Right cardiac atrium (tissue), 5 donors: ENCODE results near the gene CUL4A. TPM values are rescaled to one million over a fixed set of nuclear protein-coding genes. Genes with fewer than 3 reads are reported as not detected.

Experiments used
- ATAC-seq, 2 donors: fragments of 200-7000 bp; cut with Tn5 transposase; one replicate each; pipeline versions ENCODE4 v1.8.0 to v1.9.1; 2020; ENCODE audit warnings: moderate library complexity in 2 of 2, mild to moderate bottlenecking in 1 of 2
- DNase-seq, 3 donors: peaks; one replicate each; pipeline ENCODE4 v3.0.0-alpha.2; 2020
- H3K27ac ChIP-seq: one replicate; pipeline ENCODE4 v1.5.1; 2013; ENCODE audit warnings: mild to moderate bottlenecking, low read length, control low read depth, moderate library complexity
- H3K27me3 ChIP-seq: one replicate; pipeline ENCODE4 v1.6.1; 2013; ENCODE audit not compliant: control insufficient read depth, insufficient read depth
- H3K4me1 ChIP-seq: one replicate; pipeline ENCODE4 v1.6.1; 2013; ENCODE audit warnings: low read length; ENCODE audit not compliant: control insufficient read depth, insufficient read depth
- H3K4me3 ChIP-seq: one replicate; pipeline ENCODE4 v1.5.1; 2013; ENCODE audit warnings: low read length, control low read depth
- H3K9me3 ChIP-seq: one replicate; pipeline ENCODE4 v1.6.1; 2013; ENCODE audit warnings: low read length; ENCODE audit not compliant: control insufficient read depth
- WGBS: extraction: QIAGEN DNeasy Blood & Tissue Kit; methylation state at CpG from one replicate; pipeline ENCODE4 v1.1.7; 2013; 5-methylcytosine and 5-hydroxymethylcytosine counted together
- intact Hi-C, 4 donors: fragments of 100-400 bp; cut with DNase I; formaldehyde crosslinking; loops; one replicate each; pipeline versions ENCODE4 v1.11.0 to v1.14.0; 2022 to 2023
- polyA plus RNA-seq: library from polyadenylated mRNA; stranded (reverse); fragments of 200-250 nt; gene quantifications from one replicate; pipeline ENCODE4 v1.2.3, GENCODE V29; 2013
- total RNA-seq, 4 donors: library from RNA; stranded (reverse); fragmentation: NEBNext Ultra II Directional; extraction: Animal tissue kit (Norgen Biotek cat#: 25700); gene quantifications; one replicate each; pipeline ENCODE4 v1.2.1, GENCODE V29; 2021
- donor health status: healthy with polysubstance abuse.
- donor health status: DM: no; HTN: yes; CAD: no.
- donor health status: DM: no; HTN: no; CAD: no.
- donor health status: DM: no; HTN: yes; CAD: no; lungs with severe emphysema.
- donor health status: DM: yes; HTN: yes; CAD: no.

CUL4A gene
- total and polyA plus RNA-seq, 5 donors, result 53.1 to 113 (median 97.8) TPM

DNA sequence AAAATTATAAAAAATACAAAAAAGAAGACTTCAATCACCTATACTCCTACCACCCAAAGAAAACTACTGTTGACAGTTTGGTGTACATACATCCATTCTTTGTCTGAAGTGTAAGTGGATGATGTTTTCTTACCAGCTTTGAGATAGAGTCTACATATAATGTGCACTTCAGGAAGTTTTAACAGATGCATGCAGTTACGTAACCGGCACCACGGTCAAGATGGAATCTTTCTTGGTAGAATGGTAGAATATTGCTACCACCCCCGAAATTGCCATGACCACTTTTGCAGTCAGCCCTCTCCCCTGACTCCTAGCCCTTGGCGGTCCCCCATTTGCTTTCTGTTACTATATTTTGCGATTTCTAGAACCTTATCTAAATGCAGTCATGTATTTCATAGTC, 1.4 kb downstream of the CUL4A start:
- intact Hi-C loops, result no loop called here
- 76% methylated on average over 6 of the region's 6 CpGs for WGBS
- Histone ChIP-seq H3K27me3 (no peaks in the 10 kb centered on the region), H3K9me3 (no peaks in the 10 kb centered on the region), H3K4me3 (no peak overlapping the region), H3K4me1 (peaks cover 15% of the 10 kb centered on the region), H3K27ac (no peak overlapping the region)
- DNase-seq, result no peak
- ATAC-seq, result no peak

DNA sequence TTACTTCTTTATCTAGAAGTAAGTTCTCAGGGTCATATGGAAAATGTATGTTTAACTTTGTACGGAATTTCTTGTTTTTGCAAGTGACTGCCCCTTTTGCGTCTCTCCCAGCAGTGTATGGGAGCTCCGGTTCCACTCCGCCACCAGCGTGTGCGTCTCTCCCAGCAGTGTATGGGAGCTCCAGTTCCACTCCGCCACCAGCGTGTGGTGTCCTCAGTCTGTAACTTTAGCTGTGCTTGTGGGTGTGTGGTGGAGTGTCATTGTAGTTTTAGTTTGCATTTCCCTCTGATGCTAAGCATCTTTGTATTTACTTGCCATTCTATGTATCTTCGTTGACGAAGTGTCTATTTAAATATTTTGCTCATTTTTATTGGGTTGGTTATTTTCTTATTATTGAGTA, 2.4 kb downstream of the CUL4A start:
- H3K27ac ChIP-seq, result no peak overlapping the region
- ATAC-seq (no peak), DNase-seq (no peak)
- 92% methylated on average over 10 of the region's 10 CpGs for WGBS
- intact Hi-C loops, result no loop called here
- H3K27me3 ChIP-seq, result no peaks in the 10 kb centered on the region
- no peak overlapping the region for H3K4me3 ChIP-seq
- H3K4me1 ChIP-seq, result peaks cover 15% of the 10 kb centered on the region
- H3K9me3 ChIP-seq, result no peaks in the 10 kb centered on the region

DNA sequence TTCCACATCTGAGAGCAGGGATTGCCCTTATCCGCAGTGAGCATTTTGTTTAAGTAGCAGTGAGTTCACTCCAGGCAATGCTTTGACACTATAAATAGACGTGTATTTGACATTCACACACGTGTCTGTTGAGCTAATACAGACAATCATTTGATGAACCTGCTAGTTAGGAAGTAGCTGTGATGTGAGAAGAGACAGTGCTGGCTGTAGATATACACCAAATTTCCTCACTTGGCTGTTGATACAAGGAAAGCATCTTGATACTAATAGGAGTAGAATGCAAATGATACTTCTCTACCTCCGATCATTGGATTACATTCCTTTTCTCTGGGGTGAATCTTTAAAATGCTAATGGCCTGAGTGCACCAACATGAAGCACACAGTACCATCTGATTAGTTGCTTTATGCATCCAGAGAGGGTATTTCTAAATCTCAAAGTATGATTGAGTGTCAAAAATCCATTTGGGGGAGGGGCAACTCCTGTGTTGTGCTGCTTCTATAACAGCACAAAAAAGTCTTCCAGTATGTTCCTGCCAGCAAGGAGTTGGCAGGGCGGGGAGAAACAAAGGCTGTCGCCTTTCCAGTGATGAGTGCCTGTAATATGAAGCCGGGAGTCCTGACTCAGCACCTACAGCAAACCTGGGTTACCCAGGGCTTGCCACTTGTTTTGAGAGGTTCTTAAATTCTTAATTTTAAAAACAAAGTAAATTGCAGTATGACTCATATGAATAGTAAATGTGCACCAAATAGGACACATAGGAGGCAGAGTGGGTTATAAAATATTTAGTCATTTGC, 7.0 kb downstream of the CUL4A start:
- intact Hi-C loops, result no loop called here
- no peak overlapping the region for H3K4me3 ChIP-seq
- DNase-seq, result peak; percentile 44 to 75 (median 75)
- no peaks in the 10 kb centered on the region for H3K9me3 ChIP-seq
- peak; percentile 77 to 81 for ATAC-seq
- H3K27ac ChIP-seq, result peak overlapping the region; percentile 67
- WGBS, result 30% methylated on average over 7 of the region's 7 CpGs
- H3K4me1 ChIP-seq, result peaks cover 17% of the 10 kb centered on the region
- H3K27me3 ChIP-seq, result no peaks in the 10 kb centered on the region

DNA sequence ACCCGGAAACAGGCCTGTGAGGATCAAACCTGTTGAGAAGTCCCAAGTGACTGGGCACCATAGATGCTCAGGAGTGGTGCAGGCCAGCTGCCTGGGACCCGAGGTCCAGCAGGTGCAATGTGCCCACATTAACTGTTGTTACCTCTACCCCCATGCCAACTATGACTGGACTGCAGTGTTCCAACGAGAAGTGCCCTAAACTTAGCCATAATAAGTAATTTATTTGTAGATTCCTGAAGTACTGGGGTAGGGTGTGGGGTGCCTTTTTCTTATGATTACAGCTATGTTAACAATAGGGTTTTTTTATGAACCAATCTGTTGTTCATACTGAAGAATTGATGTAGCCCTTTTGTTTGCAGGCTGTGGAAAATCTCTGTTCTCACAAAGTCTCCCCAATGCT, 9.2 kb downstream of the CUL4A start:
- Histone ChIP-seq H3K4me1 (peaks cover 17% of the 10 kb centered on the region), H3K9me3 (no peaks in the 10 kb centered on the region), H3K27ac (peak overlapping the region; percentile 11), H3K27me3 (no peaks in the 10 kb centered on the region), H3K4me3 (no peak overlapping the region)
- intact Hi-C loops, result no loop called here
- ATAC-seq (no peak), DNase-seq (no peak)
- 62% methylated on average over 3 of the region's 3 CpGs for WGBS

DNA sequence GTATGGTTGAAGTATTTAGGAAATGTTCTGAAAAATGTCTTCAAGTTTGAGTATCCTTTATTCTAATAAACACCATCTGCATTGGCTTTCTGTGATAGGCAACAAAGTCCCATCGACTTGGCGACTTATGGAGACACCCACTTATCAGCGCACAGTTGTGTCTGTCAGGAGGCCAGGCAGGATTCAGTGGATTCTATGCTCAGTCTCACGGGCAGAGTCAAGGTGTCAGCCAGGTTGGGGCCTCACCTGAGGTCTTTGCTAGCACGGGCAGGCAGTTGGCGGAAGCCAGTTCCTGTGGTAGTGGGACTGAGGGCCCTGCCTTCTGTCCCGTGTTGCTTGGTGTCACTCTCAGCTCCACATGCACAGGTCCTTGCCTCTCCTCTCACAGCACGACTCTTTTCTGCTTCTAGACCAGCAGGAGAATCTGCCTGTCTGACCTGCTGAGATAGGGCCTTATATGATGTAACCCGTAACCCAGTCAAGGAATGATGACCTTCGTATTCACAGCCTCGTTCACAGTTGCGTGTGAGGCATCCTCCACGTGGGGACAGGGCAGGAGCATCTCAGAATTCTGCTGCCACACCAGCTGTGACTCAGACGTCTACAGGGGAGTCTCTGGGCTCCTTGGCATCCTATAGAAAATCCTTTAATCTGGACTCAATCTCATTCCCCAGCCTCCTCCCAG, 10.0 kb downstream of the CUL4A start:
- DNase-seq (no peak), ATAC-seq (no peak)
- H3K4me1 ChIP-seq, result peaks cover 17% of the 10 kb centered on the region
- H3K27me3 ChIP-seq, result no peaks in the 10 kb centered on the region
- 68% methylated on average over 14 of the region's 14 CpGs for WGBS
- H3K9me3 ChIP-seq, result no peaks in the 10 kb centered on the region
- no peak overlapping the region for H3K4me3 ChIP-seq
- H3K27ac ChIP-seq, result peak overlapping the region; percentile 72
- intact Hi-C loops, result no loop called here

- Histone ChIP-seq H3K27ac (peak overlapping the region; percentile 72), H3K4me1 (peaks cover 13% of the 10 kb centered on the region), H3K27me3 (no peaks in the 10 kb centered on the region), H3K9me3 (no peaks in the 10 kb centered on the region), H3K4me3 (no peak overlapping the region)
- whole genome bisulfite sequencing, result 56% methylated on average over 13 of the region's 13 CpGs
- peak in 1 of 2 donors; percentile 14 for ATAC-seq
- peak in 1 of 3 donors; percentile 57 for DNase-seq
- intact Hi-C loops, result loop anchor here in 1 of 4 donors (5.0 kb wide), 1 partner anchor 188 kb away; no protein-coding TSS in a partner anchor
These were observed 10.8 kb downstream of the CUL4A start for GRCh38 chr13:113220141-113220598.

GRCh38 chr13:113220877-113221276, 11.5 kb downstream of the CUL4A start:
- peak; percentile 35 to 66 for ATAC-seq

DNA sequence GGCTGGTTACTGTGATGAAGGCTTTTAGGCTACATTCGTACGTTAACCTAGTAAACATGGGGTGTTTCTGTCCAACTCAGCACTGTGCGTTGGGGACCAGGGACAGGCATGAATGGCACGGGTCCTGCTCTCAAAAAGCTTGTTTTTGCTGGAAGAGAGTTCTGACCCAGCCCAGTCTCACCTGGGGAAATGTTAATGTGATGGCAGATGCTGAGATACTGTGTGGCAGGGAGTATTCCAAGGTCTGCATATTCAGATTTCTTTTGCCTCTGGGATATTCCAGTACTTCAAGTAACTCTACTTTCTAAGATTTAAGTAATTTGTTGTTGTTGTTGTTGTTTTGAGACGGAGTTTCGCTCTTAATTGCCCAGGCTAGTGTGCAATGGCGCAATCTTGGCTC, 13.7 kb downstream of the CUL4A start:
- intact Hi-C loops, result loop anchor here in 1 of 4 donors (5.0 kb wide), 1 partner anchor 191 kb away; no protein-coding TSS in a partner anchor
- Histone ChIP-seq H3K27ac (no peak overlapping the region), H3K4me1 (peaks cover 4% of the 10 kb centered on the region), H3K4me3 (no peak overlapping the region), H3K9me3 (no peaks in the 10 kb centered on the region), H3K27me3 (no peaks in the 10 kb centered on the region)
- 94% methylated on average over 7 of the region's 7 CpGs for WGBS
- ATAC-seq (no peak), DNase-seq (no peak)

More at GRCh38 chr13:113220877-113221276, 11.5 kb downstream of the CUL4A start:
- Histone ChIP-seq H3K27ac (peak overlapping the region; percentile 60), H3K9me3 (no peaks in the 10 kb centered on the region), H3K4me3 (no peak overlapping the region), H3K27me3 (no peaks in the 10 kb centered on the region), H3K4me1 (peaks cover 6% of the 10 kb centered on the region)
- WGBS, result 80% methylated on average over 7 of the region's 7 CpGs
- intact Hi-C loops, result loop anchor here in 1 of 4 donors (5.0 kb wide), 1 partner anchor 189 kb away; no protein-coding TSS in a partner anchor
- DNase-seq, result peak in 2 of 3 donors; percentile 77 to 80

DNA sequence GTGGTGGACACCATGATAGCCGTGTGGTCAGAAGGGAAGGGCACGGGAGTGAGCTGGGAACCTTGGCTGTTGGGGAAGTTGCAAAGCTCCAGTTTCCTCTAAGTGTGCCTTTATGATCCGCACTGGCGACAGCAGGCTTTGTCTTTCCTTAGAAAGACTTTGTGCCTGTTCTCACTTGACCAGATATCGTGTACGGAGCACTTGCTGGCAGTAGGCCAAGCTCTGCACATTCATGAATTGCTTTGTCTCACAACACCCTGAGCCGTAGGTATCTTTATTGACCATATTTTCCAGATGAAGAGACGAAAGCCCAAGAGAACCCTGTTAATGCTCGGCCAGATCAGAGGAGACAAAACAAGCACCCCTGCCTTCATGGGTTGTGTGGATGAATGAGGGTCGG, 15.1 kb downstream of the CUL4A start:
- DNase-seq (peak in 2 of 3 donors; percentile 72 to 73), ATAC-seq (no peak)
- intact Hi-C loops, result loop anchor here in 1 of 4 donors (5.0 kb wide), 1 partner anchor 192 kb away; no protein-coding TSS in a partner anchor
- Histone ChIP-seq H3K27me3 (no peaks in the 10 kb centered on the region), H3K4me3 (no peak overlapping the region), H3K4me1 (peaks cover 2% of the 10 kb centered on the region), H3K27ac (peak overlapping the region; percentile 11), H3K9me3 (no peaks in the 10 kb centered on the region)
- WGBS, result 59% methylated on average over 10 of the region's 10 CpGs

DNA sequence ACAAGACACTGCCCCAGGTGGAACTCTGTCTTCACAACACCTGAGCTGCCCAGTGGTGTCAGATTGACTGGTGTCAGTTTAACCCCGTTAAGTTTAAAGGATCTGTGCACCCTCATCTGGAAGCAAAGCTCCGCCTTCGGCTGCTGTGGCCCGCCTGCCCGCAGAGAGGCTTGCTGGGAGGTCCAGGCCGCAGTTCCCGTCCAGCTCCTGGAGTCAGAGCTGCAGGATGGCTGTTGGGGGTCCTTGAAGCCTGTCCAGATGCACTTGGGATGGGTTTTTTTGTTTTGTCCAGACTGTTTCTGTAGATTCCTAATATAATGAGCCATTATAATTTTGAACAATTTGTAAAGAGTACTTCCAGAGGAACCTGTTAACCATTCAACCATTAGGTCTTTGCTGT, 16.1 kb downstream of the CUL4A start:
- ATAC-seq (no peak), DNase-seq (no peak)
- H3K9me3 ChIP-seq, result no peaks in the 10 kb centered on the region
- no peak overlapping the region for H3K4me3 ChIP-seq
- no peaks in the 10 kb centered on the region for H3K27me3 ChIP-seq
- WGBS, result 90% methylated on average over 7 of the region's 7 CpGs
- peaks cover 2% of the 10 kb centered on the region for H3K4me1 ChIP-seq
- H3K27ac ChIP-seq, result no peak overlapping the region
- intact Hi-C loops, result no loop called here

DNA sequence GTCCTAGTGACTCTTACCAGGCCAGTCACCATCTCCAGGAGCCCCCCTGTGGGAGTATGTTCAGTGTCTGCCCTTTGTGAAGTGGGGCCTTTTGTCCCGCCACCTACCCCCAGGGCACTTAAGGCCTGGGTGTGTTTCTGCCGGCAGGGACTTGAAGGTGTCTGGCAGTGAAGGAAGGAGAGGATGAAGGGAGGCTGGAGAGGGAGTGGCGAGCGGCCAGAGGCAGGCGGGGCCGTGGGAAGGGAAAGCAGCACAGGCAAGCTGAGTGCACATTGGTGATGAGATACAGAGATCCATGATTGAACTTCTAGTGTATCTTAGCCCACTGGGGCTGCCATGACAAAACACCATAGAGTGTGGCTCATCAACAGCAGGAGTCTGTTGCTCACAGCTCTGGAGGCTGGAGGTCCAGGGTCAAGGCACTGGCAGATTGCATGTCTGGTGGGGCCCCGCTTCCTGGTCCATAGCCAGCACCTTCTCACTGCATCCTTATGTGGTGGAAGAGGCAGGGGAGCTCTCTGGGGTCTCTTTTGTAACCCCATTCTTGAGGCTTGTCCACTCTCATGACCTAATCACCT, 17.5 kb downstream of the CUL4A start:
- H3K4me1 ChIP-seq, result peaks cover 2% of the 10 kb centered on the region
- no peaks in the 10 kb centered on the region for H3K27me3 ChIP-seq
- H3K4me3 ChIP-seq, result no peak overlapping the region
- 74% methylated on average over 7 of the region's 7 CpGs for WGBS
- no peak for ATAC-seq
- intact Hi-C loops, result no loop called here
- H3K27ac ChIP-seq, result no peak overlapping the region
- H3K9me3 ChIP-seq, result no peaks in the 10 kb centered on the region
- no peak for DNase-seq
